ENCODE measurements around the gene GATB.

The GATB gene

GRCh38 chr4:151651496-151651895 is 109.3 kb downstream of the GATB start:
- no peak for DNase-seq (ENCODE audit: low spot score)

- DNase-seq (ENCODE audit: low spot score) = no peak
Measured at GRCh38 chr4:151649479-151649878, 111.3 kb downstream of the GATB start.

- no peak for DNase-seq (ENCODE audit: low spot score)
Measured at GRCh38 chr4:151646322-151646721, 114.5 kb downstream of the GATB start.

- no peak for DNase-seq (ENCODE audit: low spot score)
Measured at GRCh38 chr4:151644622-151645021, 116.2 kb downstream of the GATB start.

DNA sequence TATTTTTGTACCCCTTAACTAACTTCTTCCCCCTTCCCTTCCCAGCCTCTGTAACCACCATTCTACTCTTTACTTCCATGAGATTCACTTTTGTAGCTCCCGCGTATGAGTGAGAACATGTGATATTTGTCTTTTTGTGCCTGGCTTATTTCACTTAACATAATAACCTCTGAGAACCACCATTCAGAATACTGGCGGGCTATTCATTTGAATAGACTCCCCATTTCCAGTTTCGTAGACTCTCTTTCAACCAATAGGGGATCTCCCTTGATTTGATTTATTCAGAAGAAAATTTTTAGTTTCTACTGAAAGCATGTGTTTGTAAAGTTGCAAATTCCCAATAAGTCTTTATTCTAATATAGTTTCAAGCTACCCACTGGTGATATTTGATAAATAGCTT is 117.2 kb downstream of the GATB start:
- DNase-seq (ENCODE audit: low spot score) = no peak

- DNase-seq (ENCODE audit: low spot score) = no peak
Measured at GRCh38 chr4:151641983-151642382, 118.8 kb downstream of the GATB start.

DNA sequence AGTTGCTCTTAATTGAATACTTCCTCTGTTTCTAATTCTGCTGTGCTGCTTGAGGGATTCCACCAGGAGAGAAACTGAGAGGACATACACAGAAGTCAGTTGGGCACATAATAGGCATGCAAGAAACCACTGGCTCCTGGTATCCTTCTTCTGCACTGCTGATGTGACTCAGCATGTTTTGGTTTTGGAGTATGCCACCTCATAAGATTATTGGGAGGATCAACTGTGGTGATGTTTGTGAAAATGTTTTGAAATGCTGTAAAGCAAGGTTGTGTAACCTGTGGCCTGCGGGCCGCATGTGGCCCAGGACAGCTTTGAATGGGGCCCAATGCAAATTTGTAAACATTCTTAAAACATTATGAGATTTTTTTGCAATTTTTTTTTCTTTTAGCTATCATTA is 119.6 kb downstream of the GATB start:
- DNase-seq (ENCODE audit: low spot score) = no peak

GRCh38 chr4:151640381-151640780 is 120.4 kb downstream of the GATB start:
- no peak for DNase-seq (ENCODE audit: low spot score)

GRCh38 chr4:151638295-151638858 is 122.4 kb downstream of the GATB start:
- DNase-seq (ENCODE audit: low spot score) = no peak

- DNase-seq (ENCODE audit: low spot score) = no peak
Measured at GRCh38 chr4:151631349-151631748, 129.5 kb downstream of the GATB start.

- no peak for DNase-seq (ENCODE audit: low spot score)
Measured at GRCh38 chr4:151629097-151629783, 131.6 kb downstream of the GATB start.

GRCh38 chr4:151628001-151628608 is 132.7 kb downstream of the GATB start:
- DNase-seq (ENCODE audit: low spot score) = no peak

GRCh38 chr4:151627491-151627890 is 133.3 kb downstream of the GATB start:
- DNase-seq (ENCODE audit: low spot score) = peak; percentile 39

DNA sequence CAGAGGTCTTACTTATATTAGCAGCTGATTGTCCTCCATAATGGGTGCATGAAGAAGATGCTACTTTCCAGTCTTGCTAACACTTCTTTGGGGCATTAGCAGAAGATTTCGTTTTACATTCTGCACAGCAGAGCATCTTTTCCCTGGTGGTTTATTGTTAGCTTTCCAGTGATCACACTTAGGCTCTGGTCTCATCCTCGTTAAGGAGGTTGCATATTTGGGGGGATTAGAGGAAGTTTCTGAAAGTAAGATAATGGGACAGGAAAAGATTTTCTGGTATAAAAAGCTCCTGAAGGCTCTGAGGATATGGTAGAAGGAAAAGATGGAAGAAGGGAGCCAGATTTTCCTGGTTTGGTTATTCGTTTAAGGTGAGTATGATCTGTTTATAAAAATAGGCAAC is 134.1 kb downstream of the GATB start:
- no peak for DNase-seq (ENCODE audit: low spot score)

GRCh38 chr4:151626228-151626627 is 134.6 kb downstream of the GATB start:
- DNase-seq (ENCODE audit: low spot score) = no peak

DNA sequence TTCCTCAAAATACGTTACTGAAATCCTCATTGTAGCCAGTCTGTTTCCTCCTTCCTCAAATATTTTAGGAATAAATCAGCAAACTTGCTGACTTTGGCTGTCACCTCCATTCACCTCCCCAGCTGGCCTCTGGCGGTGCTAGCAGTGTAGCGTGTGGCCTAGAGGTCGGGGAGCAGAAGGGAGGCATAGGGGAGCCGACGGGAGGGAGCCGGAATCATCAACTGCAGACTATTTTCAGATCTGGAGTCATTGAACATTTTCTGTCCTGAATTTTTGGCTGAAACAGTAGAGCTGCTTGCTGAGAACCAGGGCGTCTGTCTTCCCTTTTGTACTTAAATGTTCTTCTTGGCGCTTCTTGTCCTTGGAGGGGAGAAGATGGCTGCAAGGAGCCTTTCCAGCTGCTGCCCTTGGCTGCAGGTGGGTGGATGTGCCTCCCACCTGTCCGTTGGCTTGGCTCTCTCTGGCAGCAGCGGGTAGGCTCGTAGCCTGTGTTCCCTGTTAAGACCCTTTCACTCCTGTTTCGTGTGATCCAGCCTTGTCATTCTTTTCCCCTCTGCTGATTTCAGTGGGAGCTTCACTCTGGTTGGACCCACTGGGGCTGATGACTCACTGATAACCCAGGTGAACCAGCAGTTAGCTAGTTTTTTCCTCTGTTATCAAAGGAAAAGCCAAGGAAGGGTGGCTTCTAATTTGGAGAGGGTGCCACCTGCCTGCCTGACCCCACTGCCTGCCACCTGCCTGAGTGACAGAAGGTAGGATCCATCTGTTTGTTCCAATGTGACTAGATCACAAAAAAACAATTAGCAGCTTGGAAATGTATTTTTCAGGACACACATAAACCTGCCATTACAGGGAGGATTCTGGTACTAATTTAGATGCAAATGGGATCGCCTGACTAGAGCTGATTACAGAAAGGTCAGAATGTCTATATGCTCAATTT is 135.9 kb downstream of the GATB start:
- no peak for DNase-seq (ENCODE audit: low spot score)
